ENCODE results near the gene PTRHD1. TPM values are rescaled to one million over a fixed set of nuclear protein-coding genes. Genes with fewer than 3 reads are reported as not detected.
A peak's percentile ranks its signal among the peaks of the same experiment; 100 is the strongest.

PTRHD1 gene
- total RNA-seq, 2 donors from 2014 or later: 5.4 to 9.7 TPM

DNA sequence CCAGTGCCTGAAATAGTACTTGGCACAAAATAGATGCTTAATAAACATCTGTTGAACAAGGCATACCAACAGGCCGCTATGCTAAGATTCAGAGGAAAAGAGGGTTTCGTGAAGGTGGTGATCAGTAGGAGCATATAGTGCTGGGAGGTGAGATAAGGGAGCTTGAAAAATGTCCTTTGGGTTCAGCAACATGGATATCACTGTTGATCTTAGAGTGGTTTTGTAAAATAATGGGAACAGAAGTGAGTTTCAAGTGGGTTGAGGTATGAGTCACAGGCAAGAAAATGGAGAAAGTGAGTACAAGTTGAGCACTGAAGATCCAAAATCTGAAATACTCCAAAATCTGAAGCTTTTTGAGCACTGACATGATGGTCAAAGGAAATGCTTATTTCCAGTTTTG lies 4.5 kb upstream of the PTRHD1 start:
- ATAC-seq (ENCODE audit: insufficient number of reproducible peaks, low FRiP score, low read depth): no peak
- TF ChIP-seq, protein P1, sequence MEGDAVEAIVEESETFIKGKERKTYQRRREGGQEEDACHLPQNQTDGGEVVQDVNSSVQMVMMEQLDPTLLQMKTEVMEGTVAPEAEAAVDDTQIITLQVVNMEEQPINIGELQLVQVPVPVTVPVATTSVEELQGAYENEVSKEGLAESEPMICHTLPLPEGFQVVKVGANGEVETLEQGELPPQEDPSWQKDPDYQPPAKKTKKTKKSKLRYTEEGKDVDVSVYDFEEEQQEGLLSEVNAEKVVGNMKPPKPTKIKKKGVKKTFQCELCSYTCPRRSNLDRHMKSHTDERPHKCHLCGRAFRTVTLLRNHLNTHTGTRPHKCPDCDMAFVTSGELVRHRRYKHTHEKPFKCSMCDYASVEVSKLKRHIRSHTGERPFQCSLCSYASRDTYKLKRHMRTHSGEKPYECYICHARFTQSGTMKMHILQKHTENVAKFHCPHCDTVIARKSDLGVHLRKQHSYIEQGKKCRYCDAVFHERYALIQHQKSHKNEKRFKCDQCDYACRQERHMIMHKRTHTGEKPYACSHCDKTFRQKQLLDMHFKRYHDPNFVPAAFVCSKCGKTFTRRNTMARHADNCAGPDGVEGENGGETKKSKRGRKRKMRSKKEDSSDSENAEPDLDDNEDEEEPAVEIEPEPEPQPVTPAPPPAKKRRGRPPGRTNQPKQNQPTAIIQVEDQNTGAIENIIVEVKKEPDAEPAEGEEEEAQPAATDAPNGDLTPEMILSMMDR (IDR thresholded peaks at IDR 0.05): no peak
- no peaks in the 10 kb centered on the region for H3K27me3 ChIP-seq (replicated peaks; ENCODE audit: insufficient read depth)
- H3K27ac ChIP-seq: no peak overlapping the region
- no peak for DNase-seq (ENCODE audit: low spot score)
- H3K9me3 ChIP-seq: no peaks in the 10 kb centered on the region
- no peaks in the 10 kb centered on the region for H3K36me3 ChIP-seq
- H3K4me3 ChIP-seq: no peak overlapping the region
- H3K4me1 ChIP-seq (ENCODE audit: control insufficient read depth in 1 of 2, low read depth in 2 of 2): peaks cover 4 to 9% of the 10 kb centered on the region in 2 donors

DNA sequence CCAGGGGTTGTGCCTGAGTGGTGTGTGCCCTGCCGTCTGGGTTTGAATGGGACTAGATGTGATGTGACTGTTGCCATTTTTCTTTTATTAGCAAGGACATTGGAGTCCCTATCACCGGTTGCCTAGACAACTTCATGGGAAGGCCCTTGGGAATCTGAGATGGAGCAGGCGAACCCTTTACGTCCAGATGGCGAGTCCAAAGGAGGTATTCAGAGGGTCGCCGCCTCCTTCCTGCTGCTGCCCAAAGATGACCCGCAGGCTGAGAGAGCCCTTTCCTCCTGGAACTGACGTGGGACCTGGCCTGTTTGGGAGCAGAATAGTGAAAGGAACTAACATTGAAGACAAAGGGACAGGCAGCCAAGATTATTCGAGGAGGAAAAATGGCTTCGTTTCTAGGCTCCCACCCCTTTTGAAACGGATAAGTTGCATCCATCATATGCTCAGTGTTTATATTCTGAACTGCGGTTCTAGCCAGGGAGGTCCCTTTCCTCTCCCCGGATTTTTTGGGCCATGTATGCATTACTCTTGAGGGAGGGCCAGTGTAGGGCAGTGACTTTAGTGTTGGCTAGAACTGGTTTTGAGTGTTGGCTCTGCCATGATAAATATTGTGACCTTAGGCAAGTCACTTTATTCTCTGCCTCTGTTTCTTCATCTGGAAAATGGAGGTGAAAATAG lies 707 bp upstream of the PTRHD1 start:
- Histone ChIP-seq H3K27me3 (replicated peaks; ENCODE audit: insufficient read depth) (no peaks in the 10 kb centered on the region), H3K9me3 (no peaks in the 10 kb centered on the region), H3K36me3 (no peaks in the 10 kb centered on the region), H3K4me1 (ENCODE audit: control insufficient read depth in 1 of 2, low read depth in 2 of 2) (peaks cover 8 to 16% of the 10 kb centered on the region in 2 donors), H3K27ac (no peak overlapping the region), H3K4me3 (peak overlapping the region; percentile 98)
- TF ChIP-seq, protein P1 (IDR thresholded peaks at IDR 0.05): no peak
- DNase-seq (ENCODE audit: low spot score): no peak
- ATAC-seq (ENCODE audit: insufficient number of reproducible peaks, low FRiP score, low read depth): no peak

DNA sequence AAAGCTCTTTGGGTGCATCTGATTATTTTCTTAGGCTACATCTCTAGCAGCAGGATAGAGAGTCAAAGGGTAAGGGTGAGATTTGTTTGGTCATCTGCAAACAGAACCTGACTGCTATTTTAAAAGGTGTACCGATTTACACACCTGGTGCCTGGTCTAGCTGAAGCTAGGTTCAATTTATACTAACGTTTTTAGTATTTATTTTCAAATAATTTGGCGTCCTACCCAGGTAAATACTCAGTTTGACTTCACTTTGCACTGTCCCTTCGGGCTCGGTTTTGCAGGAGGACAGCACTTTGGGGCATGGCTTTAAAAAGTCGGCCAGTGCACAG lies 683 bp downstream of the PTRHD1 start:
- TF ChIP-seq, protein P1 (IDR thresholded peaks at IDR 0.05): no peak
- Histone ChIP-seq H3K4me1 (ENCODE audit: control insufficient read depth in 1 of 2, low read depth in 2 of 2) (peaks cover 8 to 16% of the 10 kb centered on the region in 2 donors), H3K36me3 (no peaks in the 10 kb centered on the region), H3K9me3 (no peaks in the 10 kb centered on the region), H3K27me3 (replicated peaks; ENCODE audit: insufficient read depth) (no peaks in the 10 kb centered on the region), H3K27ac (peak overlapping the region; percentile 99), H3K4me3 (peak overlapping the region; percentile 98)
- DNase-seq (ENCODE audit: low spot score) (no peak), ATAC-seq (ENCODE audit: insufficient number of reproducible peaks, low FRiP score, low read depth) (no peak)

DNA sequence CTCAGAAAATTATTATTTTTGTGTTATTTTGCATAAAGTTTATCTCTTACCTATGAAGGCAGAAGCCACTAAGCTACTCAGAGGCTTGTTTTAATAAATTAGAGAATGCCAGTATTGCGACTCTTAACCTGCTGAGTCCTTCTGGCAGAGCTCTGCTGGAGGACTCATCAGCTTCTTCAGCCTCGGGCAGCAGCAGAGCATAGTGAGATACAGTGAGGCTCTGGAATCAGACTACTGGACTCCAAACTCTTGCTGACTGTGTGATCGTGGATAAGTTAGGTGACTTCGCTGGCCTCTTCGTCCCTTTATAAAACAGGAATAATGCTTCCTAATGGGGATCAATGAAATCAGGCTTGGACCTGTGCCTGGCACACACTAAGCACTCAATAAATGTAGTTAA lies 1.7 kb downstream of the PTRHD1 start:
- peaks cover 8 to 16% of the 10 kb centered on the region in 2 donors for H3K4me1 ChIP-seq (ENCODE audit: control insufficient read depth in 1 of 2, low read depth in 2 of 2)
- H3K27ac ChIP-seq: no peak overlapping the region
- TF ChIP-seq, protein P1 (IDR thresholded peaks at IDR 0.05): no peak
- no peaks in the 10 kb centered on the region for H3K9me3 ChIP-seq
- H3K27me3 ChIP-seq (replicated peaks; ENCODE audit: insufficient read depth): no peaks in the 10 kb centered on the region
- ATAC-seq (ENCODE audit: insufficient number of reproducible peaks, low FRiP score, low read depth) (no peak), DNase-seq (ENCODE audit: low spot score) (no peak)
- H3K36me3 ChIP-seq: no peaks in the 10 kb centered on the region
- H3K4me3 ChIP-seq: no peak overlapping the region

DNA sequence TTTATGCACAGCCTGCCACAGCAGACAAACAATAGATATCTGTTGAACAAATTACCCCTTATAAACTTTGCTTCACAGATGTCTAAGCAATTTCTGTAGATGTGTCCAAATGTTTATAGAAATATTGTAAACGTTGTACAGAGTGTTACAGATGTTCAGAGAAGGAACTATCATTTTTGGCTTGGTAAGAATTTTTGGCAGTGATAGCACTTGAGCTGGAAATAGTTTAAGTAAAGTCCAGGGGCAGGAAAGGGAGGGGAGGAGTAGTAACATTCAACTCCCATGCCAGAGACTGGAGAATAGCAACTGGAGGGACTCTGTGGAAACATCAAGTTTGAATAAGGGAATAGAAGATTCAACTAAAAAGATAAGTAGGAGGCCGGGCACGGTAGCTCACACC lies 4.4 kb downstream of the PTRHD1 start:
- H3K4me1 ChIP-seq (ENCODE audit: control insufficient read depth in 1 of 2, low read depth in 2 of 2): peaks cover 6 to 12% of the 10 kb centered on the region in 2 donors
- no peaks in the 10 kb centered on the region for H3K9me3 ChIP-seq
- H3K27ac ChIP-seq: no peak overlapping the region
- H3K36me3 ChIP-seq: no peaks in the 10 kb centered on the region
- DNase-seq (ENCODE audit: low spot score) (no peak), ATAC-seq (ENCODE audit: insufficient number of reproducible peaks, low FRiP score, low read depth) (no peak)
- no peaks in the 10 kb centered on the region for H3K27me3 ChIP-seq (replicated peaks; ENCODE audit: insufficient read depth)
- no peak overlapping the region for H3K4me3 ChIP-seq
- TF ChIP-seq, protein P1 (IDR thresholded peaks at IDR 0.05): no peak
